Cerebellar nuclear complex (tissue), 1 donor: ENCODE data around the gene SPATS1.

Source experiments
- DNase-seq, 2 experiments: peaks; one replicate each; lab custom pipeline; 2025; lab: John Stamatoyannopoulos, UW

SPATS1 gene

DNA sequence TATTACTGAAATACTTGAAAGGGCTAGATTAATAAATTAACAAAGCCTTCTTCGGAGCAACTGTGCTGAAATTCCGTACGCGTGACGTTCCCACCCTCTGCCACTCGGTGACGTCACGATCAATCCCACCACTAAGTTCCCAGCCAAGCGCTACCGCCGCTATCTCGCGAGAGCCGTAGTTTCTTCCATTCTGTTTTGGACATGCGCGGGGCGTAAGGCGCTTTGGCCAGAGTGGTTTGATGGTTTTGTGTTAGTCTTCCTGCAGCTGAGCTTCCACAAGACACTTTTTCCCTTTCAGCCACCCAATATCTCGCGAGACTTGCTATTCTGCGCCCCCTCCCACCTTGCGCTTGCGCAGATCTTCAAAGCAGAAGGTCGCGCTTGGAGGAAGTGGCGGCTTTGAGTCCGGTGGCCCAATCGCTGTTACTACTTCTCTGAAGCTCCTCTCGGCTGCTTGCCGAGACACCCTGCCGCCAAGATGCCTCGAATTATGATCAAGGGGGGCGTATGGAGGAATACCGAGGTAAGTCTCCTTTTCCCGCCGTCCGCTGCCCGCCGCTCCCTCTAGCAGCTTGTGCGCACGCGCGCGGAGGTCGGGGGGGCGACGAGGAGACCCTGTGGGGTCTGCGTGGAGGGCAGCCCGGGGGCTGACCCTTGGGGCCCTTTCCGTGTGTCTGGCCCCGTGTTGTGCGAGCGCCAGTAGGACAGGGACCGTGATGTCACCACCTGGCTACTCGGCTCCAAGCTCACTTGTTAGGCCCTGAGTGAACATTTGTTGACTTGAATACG, 45.1 kb downstream of the SPATS1 start, which contains the start of gene CDC5L:
Gene CDC5L, plus strand, starts transcription at position 361 of the 789 bp plus-strand sequence. Its CDS starts 118 bp downstream, at position 479.
- DNase-seq = peak; percentile 60 to 92

DNA sequence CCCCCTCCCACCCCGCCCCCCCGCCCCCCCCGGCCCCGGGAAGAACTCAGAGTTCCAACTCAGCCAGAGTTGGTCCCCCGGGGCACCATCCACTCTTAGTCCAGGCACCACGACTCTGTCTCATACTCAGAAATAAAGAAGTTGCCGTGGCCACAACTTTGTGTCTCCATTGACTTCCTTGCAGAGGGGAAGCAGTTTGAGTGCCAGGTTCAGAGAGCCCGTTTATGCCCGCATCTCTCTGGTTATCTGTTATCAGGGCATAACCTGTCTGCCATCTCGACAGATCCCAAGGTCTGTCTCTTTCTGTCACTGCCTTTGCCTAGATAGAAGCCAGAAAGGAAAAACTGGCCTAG, 45.7 kb downstream of the SPATS1 start:
- no peak for DNase-seq

DNA sequence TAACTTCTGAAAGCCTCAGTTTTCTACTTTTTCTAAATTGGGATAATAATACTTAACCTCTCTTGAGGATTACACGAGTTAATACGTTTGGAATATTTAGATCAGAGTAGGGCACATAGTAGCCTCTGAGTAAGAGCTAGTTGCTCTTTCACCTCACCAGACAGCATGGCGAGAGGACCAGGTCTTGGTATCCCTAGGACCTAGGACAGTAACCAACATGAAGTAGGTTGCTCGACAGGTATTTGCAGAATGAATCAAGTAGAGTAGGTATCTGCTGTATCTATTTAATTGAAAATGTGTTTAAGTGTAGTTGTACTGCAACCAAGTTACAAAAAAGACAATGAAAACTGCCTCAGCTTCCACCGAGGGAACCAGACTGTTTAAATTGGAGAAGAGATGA, 46.4 kb downstream of the SPATS1 start:
- DNase-seq = no peak

DNA sequence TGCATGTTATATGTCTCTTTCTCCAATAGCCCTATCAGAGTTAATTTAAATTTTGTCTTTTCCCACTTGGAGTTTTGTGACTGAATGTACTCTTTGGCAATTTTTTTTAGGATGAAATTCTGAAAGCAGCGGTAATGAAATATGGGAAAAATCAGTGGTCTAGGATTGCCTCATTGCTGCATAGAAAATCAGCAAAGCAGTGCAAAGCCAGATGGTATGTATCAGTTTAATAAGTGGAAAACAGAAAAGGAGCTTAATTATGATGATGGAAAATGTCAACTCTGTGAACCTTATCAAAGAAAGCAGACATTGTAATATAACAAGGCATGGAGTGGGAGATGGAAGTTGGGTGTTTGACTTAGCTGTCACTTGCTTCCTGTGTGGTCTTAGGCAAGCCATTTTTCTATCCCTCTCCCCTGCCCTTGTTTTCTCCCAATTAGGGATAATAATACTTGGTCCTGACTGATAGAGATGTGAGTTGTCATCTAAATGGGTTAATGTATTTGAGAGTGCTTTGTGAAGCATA, 47.8 kb downstream of the SPATS1 start:
- DNase-seq = no peak
